RKO (cell line): ENCODE data around the gene ARMC9.
"Not testable (repeated sequence)": the region's sequence is repeated elsewhere in the genome, so short reads cannot be mapped to it uniquely, and the experiment has no call there.

ENCODE experiments used
- DNase-seq: peaks from one replicate; pipeline ENCODE4 v3.0.0-alpha.2; 2016; ENCODE audit warnings: low spot score

ARMC9 gene

GRCh38 chr2:231364061-231364460 lies 165.6 kb downstream of the ARMC9 start:
- DNase-seq = no peak

- DNase-seq = peak; percentile 17
Measured at GRCh38 chr2:231364961-231365810, 166.8 kb downstream of the ARMC9 start.

- no peak for DNase-seq
Measured at GRCh38 chr2:231367178-231367577, 168.7 kb downstream of the ARMC9 start.

- no peak for DNase-seq
Measured at GRCh38 chr2:231369580-231370428, 171.4 kb downstream of the ARMC9 start.

- no peak for DNase-seq
Measured at GRCh38 chr2:231370429-231370748, 172.0 kb downstream of the ARMC9 start.

- no peak for DNase-seq
Measured at GRCh38 chr2:231370749-231371429, 172.5 kb downstream of the ARMC9 start.

- no peak for DNase-seq
Measured at GRCh38 chr2:231371430-231372054, 173.1 kb downstream of the ARMC9 start.

GRCh38 chr2:231372326-231372725 lies 173.9 kb downstream of the ARMC9 start:
- no peak for DNase-seq

GRCh38 chr2:231373184-231373583 lies 174.8 kb downstream of the ARMC9 start:
- DNase-seq = no peak

GRCh38 chr2:231373786-231374349 lies 175.4 kb downstream of the ARMC9 start:
- no peak for DNase-seq

GRCh38 chr2:231374771-231375170 lies 176.3 kb downstream of the ARMC9 start:
- DNase-seq = no peak

- DNase-seq = not testable (repeated sequence)
Measured at GRCh38 chr2:231375994-231376615, 177.7 kb downstream of the ARMC9 start.

- DNase-seq = no peak
Measured at GRCh38 chr2:231376857-231377256, 178.4 kb downstream of the ARMC9 start.

GRCh38 chr2:231378026-231378722 lies 179.7 kb downstream of the ARMC9 start:
- no peak for DNase-seq

- DNase-seq = no peak
Measured at GRCh38 chr2:231379266-231380215, 181.1 kb downstream of the ARMC9 start.

- DNase-seq = no peak
Measured at GRCh38 chr2:231380307-231380706, 181.9 kb downstream of the ARMC9 start.

GRCh38 chr2:231380991-231381847 lies 182.8 kb downstream of the ARMC9 start:
- no peak for DNase-seq

- no peak for DNase-seq
Measured at GRCh38 chr2:231382116-231382515, 183.7 kb downstream of the ARMC9 start.
